ENCODE results near the gene BCAN.
A peak's percentile ranks its signal among the peaks of the same experiment; 100 is the strongest.

BCAN gene

DNA sequence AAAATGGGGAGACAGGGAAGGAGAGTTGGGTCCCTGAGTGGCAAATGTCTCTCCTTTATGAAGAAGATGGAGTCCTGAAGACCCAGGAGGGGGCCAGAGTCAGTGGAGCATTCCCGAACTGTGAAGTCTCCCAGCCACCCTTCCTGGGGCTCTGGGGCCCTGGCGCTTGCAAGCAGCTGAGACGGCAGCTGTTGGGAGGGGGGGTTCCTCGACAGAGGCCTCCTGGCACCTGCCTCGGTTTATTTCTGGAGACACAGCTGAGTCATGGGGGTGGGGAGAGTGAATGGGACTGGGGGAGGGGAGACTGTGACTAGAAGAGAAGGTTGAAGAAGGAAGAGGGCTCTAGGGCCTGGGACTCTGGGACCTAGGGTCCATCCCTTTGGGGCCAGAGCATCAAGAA lies 21.3 kb downstream of the BCAN start:
- no peak for DNase-seq

DNA sequence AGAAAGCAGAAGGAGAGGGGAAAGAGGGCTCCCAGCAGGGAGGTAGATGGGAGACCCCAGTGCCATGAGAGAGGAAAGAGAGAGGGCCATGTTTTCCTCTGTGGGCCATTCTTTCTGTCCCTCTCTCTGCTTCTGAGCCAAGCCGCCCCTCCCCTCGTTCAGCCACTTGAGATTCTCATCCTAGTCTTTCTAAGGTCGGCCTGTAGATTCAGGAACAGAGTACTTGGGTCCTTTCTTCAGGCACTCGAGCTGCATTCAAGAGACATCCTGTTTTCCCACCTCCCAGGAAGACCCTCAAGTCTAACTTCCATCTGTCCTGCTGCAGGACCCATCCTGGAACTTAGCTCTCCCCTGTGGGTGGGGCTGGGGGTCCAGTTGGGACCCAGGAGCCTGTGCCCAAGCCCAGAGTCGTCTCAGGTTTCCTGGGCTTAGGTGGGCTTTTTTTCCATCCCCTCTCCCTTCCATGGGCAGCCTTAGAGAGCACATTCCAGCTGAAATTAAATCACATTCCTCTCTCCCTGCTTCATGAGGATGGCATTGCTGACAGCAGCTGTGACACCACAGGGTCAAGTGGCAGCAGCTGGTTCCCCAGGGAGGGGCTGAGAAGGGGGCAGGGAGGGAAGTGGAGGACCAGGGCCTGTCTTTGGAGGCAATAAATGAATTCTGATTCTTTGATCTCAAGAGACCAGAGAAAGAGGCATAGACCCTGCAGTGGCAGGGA lies 22.3 kb downstream of the BCAN start:
- no peak for DNase-seq

DNA sequence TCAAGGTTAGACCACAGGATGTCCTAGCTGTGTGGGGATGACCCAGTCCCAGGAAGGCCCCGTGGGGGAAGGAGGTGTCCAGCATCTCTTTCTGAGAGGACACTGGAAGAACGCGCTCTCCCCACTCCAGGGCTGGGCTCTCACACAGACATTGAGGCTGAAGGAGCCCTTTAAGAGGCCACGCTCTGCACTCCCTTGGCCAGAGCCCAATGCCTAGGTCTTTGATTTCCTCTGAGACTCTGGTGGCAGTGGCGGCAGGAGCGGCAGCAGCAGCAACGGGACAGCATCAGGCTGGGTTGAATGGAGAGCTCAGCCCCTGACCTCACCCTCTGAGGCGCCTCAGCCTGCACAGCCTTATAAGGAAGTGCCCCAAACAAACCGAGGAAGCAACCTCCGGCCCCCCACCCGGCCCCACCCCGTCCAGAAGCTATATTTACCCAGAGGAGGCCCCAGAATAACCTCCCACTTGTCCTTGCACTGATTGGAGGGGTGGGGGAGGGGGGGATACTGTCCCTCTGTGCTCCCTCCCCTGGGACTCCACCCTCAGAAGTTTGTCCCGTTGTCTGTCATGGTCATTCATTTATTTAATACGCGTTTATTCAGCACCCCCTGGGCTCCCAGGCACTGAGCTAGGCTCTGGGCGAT lies 23.0 kb downstream of the BCAN start:
- no peak for DNase-seq

DNA sequence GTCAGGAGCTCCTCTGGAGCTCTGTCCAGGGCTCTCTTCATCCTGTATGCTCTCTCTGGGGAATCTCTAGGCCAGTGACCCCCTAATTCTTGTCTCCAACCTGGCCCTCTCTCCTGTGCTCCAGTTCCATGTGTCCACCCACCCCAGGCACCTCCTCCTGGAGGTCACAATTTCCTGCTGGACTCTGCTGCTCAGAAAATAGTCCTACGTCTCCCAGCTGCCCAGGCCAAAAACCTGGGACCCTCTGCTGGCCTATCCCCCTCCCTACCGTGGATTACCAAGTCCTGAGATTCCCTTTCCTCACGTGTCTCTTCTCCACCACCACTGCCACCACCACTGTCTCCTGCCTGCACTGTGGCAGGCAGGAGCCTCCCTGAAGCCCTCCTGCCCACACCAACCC lies 23.6 kb downstream of the BCAN start:
- DNase-seq, result no peak

DNA sequence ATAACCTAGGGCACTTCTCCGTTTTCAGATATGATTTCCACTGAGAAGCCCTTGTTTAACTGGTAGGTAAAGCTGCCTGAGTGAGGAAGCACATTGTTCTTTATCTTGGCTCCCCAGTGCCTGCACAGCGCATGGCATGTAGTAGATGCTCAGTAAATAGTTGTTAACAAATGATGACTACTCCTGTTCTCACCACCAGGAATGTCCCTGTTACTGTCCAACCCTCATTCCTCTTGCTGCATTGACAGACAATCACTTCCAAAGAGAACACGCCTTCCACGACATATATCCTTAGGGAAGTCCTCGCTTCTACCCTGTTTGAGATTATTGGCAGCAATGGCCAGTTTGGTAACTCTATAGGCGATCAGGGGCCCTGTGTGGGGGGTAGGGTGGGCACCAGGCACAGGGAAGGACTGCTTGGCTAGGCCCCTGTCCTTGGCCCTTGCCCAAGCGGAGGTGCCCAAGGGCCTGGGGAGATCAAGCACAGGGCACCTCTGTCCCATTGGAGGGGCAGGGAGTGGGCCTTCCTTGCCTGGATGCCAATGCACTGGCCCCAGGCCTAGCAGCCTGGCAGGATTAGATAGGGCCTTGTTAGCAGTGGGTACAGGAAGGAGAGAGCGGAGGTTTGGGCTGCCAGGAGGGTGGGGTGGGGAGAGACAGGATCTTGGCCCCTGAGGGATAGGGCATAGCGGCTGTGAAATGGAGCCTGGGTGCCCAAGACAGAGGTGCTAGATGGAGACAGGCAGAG lies 25.1 kb downstream of the BCAN start:
- DNase-seq, result no peak

DNA sequence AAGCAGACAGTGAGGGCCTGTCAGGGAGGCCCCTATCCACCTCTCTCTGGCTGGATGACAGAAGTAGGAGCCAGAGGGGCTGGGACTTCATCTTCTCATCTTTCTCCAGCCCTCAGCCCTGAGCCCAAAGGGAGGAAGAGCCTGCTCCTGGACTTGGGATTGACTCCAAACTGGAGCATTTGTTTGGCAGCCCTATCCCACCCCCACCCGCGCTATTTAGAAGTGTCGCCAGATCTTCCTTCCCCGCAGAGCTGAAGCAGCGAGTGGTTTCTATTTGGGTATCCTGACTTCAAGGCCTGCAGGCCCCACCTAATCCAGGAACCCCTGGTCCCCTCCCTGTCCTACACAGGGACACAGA lies 25.7 kb downstream of the BCAN start:
- peak; percentile 67 for DNase-seq

GRCh38 chr1:156667968-156668709 lies 26.2 kb downstream of the BCAN start:
- DNase-seq, result no peak

GRCh38 chr1:156668801-156669637 lies 27.1 kb downstream of the BCAN start:
- DNase-seq, result no peak

DNA sequence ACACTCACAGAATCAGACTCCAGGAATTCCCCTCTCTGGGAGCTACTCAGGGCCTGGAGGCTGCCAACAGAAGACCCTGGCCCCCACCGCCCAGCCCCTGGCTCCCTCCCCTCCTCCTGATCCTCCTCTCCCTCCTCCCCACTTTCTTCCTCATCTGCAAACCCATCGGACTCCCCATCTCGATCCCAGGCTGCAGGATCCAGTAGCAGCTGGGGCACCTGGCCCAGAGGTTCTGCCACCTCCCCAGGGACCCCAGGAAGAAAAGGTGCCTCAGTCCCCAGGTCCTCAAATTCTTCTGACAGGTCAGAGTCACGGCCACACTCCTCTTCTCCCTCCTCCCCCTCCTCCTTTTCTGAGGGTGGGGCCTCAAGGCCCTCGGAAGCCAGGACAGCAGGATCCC lies 27.9 kb downstream of the BCAN start:
- DNase-seq, result no peak

DNA sequence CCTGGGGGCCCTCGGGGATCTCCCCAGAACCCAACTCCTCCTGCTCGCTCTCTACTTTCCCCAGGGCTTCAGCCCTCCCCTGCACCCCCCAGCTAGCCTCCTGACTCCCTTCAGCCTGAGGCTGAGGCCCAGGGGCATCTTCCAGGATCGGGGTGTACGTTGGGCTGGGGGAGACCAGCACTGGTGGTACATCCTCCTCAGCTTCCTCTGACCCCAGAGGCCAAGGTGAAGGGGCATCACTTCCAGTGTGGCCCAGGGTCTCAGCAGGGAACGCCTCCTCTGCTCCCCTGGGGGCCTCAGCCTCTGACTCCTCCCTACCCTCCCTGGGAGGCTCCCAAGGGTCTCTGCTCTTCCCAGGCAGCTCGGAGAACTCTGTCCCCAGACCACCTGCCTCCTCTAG lies 28.4 kb downstream of the BCAN start:
- DNase-seq, result no peak

GRCh38 chr1:156670791-156671190 lies 28.9 kb downstream of the BCAN start:
- no peak for DNase-seq

- DNase-seq, result no peak
Measured at GRCh38 chr1:156671804-156672203, 29.9 kb downstream of the BCAN start.

- no peak for DNase-seq
Measured at GRCh38 chr1:156673387-156674121, 31.6 kb downstream of the BCAN start.

- no peak for DNase-seq
Measured at GRCh38 chr1:156675210-156676113, 33.5 kb downstream of the BCAN start.

DNA sequence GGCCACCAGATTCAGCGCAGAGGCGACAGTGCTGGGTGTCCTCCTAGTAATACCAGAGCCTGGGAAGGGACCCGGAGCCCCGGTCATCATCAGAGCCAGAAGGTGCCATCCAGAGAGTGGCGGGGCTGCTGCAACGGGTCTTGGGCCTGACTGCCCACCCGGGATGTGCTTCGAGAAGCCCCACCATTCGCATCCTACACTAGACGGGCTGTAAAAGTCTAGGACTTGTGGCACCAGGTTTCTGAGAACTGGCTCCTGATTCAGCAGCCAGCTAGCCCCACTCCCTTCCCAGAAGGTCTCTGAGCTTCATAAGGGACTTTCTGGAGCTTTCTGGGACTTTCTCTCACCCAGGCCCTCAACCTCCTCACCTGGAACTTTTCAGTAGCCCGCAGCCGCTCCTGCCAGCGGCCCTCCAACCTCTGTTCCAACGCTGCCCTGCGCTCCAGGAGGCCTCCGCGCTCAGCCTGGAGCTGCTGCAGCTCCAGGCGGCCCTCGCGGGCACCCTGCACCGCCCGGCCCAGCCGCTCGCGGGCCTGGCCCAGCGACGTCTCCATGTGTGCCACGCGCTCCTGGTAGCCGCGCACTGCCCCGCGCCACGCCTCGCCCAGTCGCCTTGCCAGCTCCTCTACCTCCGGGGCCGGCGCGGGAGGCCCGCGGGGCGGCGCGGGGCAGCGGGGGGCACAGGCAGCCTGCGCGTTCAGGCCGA lies 34.4 kb downstream of the BCAN start:
- DNase-seq, result no peak

GRCh38 chr1:156676820-156677615 lies 35.1 kb downstream of the BCAN start, which contains the start of gene NES:
Gene NES (minus strand): TSS chr1:156677407. CDS start chr1:156677264, 143 bp downstream.
- DNase-seq, result no peak

DNA sequence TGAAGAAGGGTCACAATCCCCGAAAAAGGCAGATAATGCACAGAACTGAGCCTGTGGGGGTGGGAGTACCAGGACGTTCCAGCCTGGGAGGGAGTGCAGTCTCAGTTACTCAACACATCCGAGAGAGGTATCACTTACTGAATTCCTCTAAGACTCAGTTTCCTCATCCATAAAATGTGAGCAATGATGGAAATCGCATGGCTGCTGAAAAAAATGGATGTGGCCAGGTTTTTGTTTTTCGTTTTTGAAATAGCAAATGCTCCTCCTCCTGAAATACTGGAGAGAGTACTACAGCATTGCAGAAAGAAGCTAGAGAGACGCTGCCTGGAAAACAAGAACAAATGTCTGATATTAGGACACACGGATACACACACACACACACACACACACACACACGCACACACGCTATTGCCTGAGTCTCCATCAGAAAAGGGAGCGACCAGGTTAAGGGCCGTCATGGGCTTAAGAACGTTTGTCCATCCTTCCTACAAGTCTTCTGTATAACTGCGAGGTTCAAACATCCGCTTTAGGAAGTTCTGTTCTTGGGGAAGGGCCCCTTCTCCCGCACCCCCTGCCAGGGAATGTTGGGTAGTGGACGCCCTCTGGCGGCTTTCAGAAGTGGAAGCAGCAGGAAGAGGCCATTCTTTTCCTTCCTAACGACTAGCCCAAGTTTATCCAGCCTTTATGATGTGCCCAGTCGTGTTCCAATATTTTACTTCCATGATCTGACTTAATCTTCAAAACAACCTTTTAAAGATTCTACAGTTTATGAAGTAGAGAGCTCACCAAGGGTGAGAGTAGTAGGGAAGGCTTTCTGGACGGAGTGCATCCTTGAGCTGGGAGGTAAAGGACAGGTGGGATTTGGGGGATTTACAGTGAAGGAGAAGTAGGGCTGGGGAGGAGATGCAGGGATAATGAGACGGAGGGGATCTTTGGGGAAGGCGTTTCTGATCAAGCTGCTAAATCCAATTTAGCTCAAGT lies 36.0 kb downstream of the BCAN start:
- DNase-seq, result peak; percentile 43

DNA sequence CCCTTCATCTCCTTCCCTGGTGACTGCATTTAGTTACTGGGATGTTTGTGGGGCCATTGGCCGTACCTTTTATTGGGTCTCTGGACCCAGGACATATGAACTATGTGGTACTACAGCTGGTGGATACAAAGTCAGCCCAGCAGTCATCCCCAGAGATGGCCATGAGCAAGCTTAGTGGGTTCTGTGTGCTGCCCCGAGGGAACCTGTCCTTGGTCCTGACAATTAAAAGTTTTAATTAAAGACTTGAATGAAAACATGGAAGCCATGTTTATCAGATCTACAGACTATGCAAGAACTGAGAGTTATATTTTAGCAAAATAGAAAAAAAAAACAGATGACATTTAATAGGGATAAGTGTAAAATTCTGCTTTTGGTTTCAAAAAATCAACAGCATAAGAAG lies 38.1 kb downstream of the BCAN start:
- no peak for DNase-seq
